Erythroblast (primary cell): ENCODE data around the gene SAMD11.
A peak's percentile ranks its signal among the peaks of the same experiment; 100 is the strongest.

Experiments
- GATA1 ChIP-seq: IDR thresholded peaks from 2 replicates; pipeline ENCODE4 v1.6.1; 2011; ENCODE audit warnings: low read depth, mild to moderate bottlenecking, control low read depth, low read length, moderate library complexity
- POLR2A ChIP-seq: IDR thresholded peaks from 2 replicates; pipeline ENCODE4 v1.6.1; 2011; ENCODE audit warnings: mild to moderate bottlenecking, low read length

DNA sequence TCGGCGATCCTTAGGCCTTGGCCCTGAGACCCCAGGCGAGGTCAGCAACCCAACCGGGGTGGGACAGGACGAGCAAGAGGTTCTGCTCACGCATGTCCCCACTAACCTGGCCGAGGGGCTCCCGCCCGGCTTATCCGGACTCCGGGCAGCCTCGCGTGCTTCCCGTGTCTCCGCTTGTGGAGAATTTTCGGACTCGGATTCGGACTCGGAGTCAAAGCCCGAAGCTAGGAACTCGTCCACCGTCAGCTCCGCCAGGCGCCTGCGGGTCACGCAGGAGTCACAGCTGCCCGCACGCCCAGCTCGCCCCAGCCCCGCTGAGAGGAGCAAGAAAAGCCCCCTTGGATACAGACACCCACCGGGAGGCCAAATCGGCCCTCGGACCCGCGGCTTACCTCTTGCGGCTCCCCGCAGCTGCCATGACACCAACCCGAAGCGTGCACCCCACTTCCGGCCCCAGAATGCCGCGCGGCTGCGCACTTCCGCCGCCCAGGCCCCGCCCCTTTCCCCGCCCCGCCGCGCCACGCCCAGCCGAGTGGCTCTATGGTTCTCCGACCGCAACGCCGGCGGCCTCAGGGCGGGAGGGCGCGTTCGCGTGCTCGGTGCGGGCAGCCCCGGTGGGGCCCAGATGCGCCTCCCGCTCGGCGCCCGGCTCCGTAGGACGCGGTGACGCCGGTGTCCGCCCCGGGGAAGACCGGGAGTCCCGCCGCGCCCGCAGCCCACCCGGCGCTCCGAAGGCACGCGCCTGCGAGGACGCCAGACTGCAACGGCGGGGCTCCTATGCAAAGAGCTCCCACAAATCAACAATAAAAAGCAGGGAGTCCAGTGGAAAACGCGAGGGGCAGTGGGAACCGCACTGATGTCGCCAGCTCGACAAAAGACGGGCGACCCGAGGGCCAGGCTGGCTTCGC lies 35.4 kb downstream of the SAMD11 start, which contains the start of gene NOC2L:
- TF ChIP-seq POLR2A (peak; percentile 48), GATA1 (no peak)
